Measurements from ENCODE around the gene FARP2.
A peak's percentile ranks its signal among the peaks of the same experiment; 100 is the strongest.
"Not testable (repeated sequence)": the region's sequence is repeated elsewhere in the genome, so short reads cannot be mapped to it uniquely, and the experiment has no call there.

Gene FARP2

GRCh38 chr2:241412144-241412543 lies 56.1 kb downstream of the FARP2 start:
- DNase-seq = no peak

DNA sequence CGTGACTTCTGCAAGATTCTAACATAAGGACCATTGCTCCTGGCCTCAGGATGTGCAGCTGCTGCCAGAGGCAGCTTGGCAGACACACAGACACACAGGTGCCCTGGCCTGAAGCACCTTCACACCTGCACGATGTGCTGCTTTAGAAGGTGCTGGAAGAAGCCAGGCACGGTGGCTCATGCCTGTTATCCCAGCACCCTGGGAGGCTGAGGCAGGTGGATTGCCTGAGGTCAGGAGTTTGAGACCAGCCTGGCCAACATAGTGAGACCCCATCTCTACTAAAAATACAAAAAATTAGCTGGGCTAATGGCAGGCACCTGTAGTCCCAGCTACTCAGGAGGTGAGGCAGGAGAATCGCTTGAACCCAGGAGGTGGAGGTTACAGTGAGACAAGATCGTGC lies 57.4 kb downstream of the FARP2 start:
- DNase-seq = not testable (repeated sequence)

DNA sequence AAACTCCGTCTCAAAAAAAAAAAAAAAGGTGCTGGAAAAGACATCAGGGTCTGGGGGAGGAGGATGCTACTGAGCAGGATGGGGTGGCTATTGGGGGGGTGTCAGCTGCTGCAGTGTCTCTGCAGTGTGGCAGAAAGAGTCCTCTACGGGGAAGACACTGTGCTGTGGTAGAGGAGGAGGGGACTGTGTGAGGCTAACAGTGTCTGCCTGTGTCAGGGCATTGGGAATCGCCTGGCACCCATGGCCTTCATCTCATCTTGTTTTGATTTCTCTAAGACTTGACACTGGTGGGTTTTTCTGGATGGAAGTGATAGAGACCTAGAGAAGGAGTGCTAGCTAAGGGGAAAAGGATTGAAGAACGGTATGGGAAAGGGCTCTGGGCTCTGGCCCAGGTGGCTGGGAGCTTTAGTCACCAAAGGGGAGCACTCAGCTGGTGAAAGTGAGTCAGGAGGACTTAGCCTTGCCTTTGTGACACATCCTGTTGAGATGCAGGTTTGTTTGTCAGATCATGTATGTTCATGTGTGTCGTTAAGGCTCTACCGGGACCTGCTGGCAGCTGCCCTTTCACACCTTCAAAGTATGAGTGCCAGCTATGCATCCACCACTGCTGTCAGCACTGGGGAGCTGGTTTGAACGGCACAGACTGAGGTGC lies 58.0 kb downstream of the FARP2 start:
- DNase-seq = no peak

GRCh38 chr2:241415196-241415595 lies 59.1 kb downstream of the FARP2 start:
- DNase-seq = no peak

GRCh38 chr2:241417626-241418025 lies 61.5 kb downstream of the FARP2 start:
- no peak for DNase-seq

DNA sequence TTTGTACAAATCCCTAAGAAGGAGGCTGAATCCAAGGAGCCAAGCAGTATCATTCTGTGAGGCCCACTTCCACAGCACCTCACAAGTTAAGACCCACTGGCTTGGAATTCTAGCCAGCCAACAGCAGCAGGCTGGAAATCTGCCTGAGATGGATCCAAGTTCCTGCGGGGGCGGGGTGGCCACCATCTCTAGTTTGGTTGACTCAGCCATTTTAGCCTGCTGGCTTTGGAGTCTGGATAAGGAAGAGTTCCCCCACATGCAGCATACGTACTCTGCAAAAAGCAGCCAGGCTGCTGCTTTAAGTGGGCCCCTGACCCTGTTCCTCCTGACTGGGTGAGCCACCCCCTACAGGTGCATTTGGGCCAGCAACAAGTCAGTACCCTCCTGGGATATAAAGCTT lies 65.2 kb downstream of the FARP2 start:
- no peak for DNase-seq

- not testable (repeated sequence) for DNase-seq
Measured at GRCh38 chr2:241421942-241422341, 65.9 kb downstream of the FARP2 start.

GRCh38 chr2:241422350-241422749 lies 66.3 kb downstream of the FARP2 start:
- DNase-seq = no peak

GRCh38 chr2:241423489-241423888 lies 67.4 kb downstream of the FARP2 start:
- DNase-seq = not testable (repeated sequence)

- DNase-seq = no peak
Measured at GRCh38 chr2:241425368-241425767, 69.3 kb downstream of the FARP2 start.

GRCh38 chr2:241430178-241430577 lies 74.1 kb downstream of the FARP2 start:
- DNase-seq = no peak

DNA sequence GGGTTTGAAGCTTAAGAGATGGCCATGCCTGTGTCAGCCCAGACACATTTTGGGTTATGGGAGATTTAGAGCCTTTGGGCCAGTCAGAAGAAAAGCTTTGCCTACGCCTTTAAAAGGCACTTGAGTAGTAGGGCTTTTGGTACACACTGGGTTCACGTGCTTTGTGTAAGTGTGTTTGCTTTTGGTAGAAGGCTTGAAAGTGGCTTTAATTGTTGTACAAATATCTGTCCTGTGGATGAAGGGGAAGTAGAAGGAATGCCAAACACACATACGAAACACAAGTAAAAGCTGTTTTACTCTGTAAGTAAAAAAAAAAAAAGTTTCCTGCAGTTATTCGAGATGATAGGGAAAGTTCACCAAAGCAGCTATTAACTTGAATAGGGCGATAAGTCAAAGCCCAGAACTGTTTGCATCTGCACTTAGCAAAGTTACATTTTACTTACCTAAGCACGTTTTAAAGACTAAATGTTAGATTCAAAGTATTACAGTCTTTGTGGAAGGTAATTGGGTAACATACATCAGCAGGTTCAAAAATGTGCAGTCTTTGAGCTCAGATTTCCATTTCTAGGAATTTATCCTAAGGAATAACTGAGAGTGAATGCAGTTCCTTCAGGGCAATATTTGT lies 76.9 kb downstream of the FARP2 start:
- no peak for DNase-seq

DNA sequence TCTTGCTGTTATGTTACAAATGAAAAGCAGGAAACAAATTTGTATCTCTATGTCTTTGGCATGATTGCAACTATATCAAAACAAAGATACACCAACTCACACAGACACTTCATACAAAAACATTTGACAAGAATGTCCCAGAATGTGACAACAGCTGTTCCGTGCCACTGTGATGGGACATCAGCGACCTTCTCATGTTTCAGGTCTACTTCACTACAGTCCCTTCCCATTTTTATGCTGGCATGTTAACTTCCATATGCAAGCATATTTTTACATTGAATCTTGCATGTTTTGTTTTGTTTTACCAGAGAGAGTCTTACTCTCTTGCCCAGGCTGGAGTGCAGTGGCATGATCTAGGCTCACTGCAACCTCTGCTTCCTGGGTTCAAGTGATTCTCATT lies 81.1 kb downstream of the FARP2 start:
- DNase-seq = no peak

GRCh38 chr2:241441492-241441891 lies 85.4 kb downstream of the FARP2 start:
- DNase-seq = no peak

GRCh38 chr2:241443486-241444223 lies 87.6 kb downstream of the FARP2 start:
- DNase-seq = peak; percentile 88

GRCh38 chr2:241445426-241445825 lies 89.3 kb downstream of the FARP2 start:
- no peak for DNase-seq

DNA sequence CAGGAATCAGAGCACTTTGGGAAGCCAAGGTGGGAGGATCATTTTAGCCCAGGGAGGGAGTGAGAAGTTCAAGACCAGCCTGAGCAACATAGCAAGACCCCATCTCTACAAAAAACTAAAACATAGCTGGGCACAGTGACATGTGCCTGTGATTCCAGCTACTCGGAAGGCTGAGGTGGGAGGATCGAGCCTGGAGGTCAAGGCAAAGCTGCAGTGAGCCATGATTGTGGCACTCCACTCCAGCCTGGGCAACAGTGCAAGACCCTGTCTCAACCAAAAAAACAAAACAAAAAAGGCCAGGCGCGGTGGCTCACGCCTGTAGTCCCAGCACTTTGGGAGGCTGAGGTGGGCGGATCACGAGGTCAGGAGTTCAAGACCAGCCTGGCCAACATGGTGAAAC lies 94.0 kb downstream of the FARP2 start:
- DNase-seq = not testable (repeated sequence)

DNA sequence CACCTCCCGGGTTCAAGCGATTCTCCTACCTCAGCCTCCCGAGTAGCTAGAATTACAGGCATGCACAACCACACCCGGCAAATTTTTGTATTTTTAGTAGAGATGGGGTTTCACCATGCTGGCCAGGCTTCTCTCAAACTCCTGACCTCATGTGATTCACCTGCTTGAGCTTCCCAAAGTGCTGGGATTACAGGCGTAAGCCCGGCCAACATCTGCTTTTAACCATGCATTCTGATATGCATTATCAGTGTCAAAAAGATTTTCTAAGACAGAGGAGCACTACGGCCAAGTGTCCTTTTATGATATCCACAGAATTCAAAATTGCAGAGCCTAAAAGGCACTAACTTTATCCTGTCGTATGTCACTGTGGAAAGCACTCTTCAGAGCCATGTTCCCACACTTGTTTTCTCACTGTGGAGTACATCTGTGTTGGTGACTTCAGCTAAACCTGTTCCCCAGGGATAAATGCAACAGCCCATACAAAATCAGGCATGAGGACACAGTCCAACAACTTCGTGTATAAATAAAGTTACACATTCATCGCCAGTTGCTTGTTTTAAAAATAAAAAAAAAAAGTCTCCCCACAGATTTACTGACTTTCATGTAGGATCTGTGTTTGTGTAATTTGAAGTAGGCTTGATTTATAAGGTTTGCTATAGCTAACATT lies 95.9 kb downstream of the FARP2 start:
- no peak for DNase-seq

GRCh38 chr2:241453919-241454318 lies 97.8 kb downstream of the FARP2 start:
- DNase-seq = not testable (repeated sequence)

DNA sequence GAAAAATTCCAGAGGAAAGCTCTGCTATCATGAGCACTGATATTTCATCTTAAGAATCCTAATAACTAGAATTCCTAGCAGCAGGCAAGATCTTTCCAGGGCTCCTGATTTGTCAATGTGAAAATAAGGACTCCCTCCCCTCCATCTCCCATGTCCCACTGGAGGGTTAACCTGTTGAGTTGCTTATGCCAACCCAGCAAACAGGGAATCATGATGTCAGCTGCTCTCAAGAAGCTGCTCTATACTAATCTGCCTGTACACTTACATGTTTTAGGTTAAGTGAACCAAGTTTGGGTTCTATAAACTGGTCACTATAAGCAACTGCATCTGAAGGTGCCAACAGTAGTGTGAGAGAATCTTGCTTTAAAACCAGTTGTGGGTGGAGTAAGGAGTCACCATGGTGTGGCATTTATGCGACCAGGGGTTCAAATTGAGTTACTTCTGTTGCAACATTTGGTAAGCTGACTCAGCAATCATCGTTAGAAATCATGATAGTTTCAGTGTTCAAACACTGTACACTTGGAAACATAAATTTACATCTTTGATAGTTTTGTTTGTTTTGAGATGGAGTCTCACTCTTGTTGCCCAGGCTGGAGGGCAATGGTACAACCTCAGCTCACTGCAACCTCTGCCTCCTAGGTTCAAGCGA lies 98.9 kb downstream of the FARP2 start:
- DNase-seq = no peak

DNA sequence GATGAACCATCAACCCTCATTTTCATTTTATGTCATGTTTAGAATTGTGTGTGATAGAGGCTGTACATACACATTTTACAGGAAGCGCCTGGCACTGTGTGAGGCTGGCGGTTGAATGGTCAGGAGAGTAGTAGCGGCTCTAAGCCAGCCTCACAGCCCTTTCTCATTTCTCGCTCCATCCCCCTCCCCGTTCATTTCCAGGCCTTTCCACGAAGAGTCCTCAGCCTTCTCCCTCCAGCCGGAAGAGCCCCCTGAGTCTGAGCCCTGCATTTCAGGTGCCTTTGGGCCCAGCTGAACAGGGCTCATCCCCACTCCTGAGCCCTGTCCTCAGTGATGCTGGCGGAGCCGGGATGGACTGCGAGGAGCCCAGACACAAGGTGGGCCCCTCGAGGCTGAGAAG lies 100.5 kb downstream of the FARP2 start:
- DNase-seq = no peak

- no peak for DNase-seq
Measured at GRCh38 chr2:241458687-241459086, 102.6 kb downstream of the FARP2 start.

GRCh38 chr2:241459520-241459919 lies 103.4 kb downstream of the FARP2 start:
- DNase-seq = no peak

All from activated gamma-delta T cell treated with Interleukin-2 at 50 U/mL for 16 hours (primary cell).